Measurements from ENCODE around the gene CGB7.
A peak's percentile ranks its signal among the peaks of the same experiment; 100 is the strongest.

The CGB7 gene

DNA sequence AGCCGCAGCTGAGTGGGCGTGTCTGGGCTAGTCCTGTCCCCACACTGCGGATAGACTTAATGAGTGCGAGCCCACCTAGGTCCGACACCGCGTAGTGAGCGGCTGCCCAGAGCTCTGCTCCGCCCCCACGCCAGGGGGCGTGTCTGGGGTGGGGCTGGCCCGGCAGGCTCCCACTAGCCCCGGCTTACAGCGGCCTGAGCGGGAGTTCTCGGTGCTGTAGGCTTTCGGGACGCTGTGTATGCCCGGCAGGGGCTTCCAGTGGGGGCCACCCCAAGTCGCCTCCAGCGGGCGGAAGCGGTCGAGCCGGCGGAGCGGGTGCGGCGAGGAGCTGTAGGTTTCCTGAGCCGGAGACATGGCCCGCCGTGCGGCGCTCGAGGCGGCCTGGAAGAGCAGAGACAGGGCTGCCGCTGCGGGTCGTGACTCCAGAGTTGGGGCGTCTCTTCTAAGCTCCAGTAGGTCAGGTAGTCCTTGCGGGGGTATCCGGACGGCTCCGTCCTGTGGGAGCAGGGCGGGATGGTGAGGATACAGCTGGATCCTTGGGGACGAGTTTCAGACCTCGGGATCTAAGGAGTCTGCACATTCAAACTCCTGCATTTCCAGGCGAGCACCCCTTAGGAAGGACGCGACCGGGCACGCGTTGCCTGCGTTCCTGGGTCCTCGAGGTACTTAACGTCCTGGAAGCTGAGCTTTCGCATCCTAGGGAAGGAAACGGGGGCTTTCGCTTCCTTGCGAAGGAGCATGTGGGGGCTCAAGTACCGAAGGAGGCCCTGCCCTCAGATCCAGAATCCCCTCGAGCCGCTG, 1.2 kb downstream of the CGB7 start (continued):
- TF ChIP-seq PRDM10 (tag by site-specific recombination; IDR thresholded peaks at IDR 0.05), result peak; percentile 24; the same call in 1 of the 2 replicates
- TF ChIP-seq ZNF561 (tag by site-specific recombination; IDR thresholded peaks at IDR 0.05; ENCODE audit: borderline replicate concordance), result peak; percentile 22; the same call in 1 of the 2 replicates
- TF ChIP-seq ZSCAN16 (tag by site-specific recombination; IDR thresholded peaks at IDR 0.05), result no peak
- TF ChIP-seq, protein P1, sequence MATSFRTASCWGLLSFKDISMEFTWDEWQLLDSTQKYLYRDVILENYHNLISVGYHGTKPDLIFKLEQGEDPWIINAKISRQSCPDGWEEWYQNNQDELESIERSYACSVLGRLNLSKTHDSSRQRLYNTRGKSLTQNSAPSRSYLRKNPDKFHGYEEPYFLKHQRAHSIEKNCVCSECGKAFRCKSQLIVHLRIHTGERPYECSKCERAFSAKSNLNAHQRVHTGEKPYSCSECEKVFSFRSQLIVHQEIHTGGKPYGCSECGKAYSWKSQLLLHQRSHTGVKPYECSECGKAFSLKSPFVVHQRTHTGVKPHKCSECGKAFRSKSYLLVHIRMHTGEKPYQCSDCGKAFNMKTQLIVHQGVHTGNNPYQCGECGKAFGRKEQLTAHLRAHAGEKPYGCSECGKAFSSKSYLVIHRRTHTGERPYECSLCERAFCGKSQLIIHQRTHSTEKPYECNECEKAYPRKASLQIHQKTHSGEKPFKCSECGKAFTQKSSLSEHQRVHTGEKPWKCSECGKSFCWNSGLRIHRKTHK (tag by site-specific recombination; IDR thresholded peaks at IDR 0.05), result no peak
- TF ChIP-seq ZNF830 (tag by site-specific recombination; IDR thresholded peaks at IDR 0.05; ENCODE audit: low read depth), result no peak
- TF ChIP-seq KLF10 (tag by site-specific recombination; IDR thresholded peaks at IDR 0.05), result peak; percentile 98
- TF ChIP-seq EGR2 (tag by site-specific recombination; IDR thresholded peaks at IDR 0.05; ENCODE audit: low read depth), result peak; percentile 74
- TF ChIP-seq ZNF140 (tag by site-specific recombination; IDR thresholded peaks at IDR 0.05), result no peak
- no peak for TF ChIP-seq ZBTB7A (tag by site-specific recombination; IDR thresholded peaks at IDR 0.05; ENCODE audit: low read depth)
- peak; percentile 82; the same call in 1 of the 2 replicates for TF ChIP-seq KLF16 (tag by site-specific recombination; IDR thresholded peaks at IDR 0.05)
- TF ChIP-seq ZNF335 (tag by site-specific recombination; conservative IDR thresholded peaks at IDR 0.05), result peak; percentile 52
- TF ChIP-seq, protein P2, sequence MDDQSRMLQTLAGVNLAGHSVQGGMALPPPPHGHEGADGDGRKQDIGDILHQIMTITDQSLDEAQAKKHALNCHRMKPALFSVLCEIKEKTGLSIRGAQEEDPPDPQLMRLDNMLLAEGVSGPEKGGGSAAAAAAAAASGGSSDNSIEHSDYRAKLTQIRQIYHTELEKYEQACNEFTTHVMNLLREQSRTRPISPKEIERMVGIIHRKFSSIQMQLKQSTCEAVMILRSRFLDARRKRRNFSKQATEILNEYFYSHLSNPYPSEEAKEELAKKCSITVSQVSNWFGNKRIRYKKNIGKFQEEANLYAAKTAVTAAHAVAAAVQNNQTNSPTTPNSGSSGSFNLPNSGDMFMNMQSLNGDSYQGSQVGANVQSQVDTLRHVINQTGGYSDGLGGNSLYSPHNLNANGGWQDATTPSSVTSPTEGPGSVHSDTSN (CRISPR knock-in tag; IDR thresholded peaks at IDR 0.05), result no peak
- TF ChIP-seq ZXDB (tag by site-specific recombination; IDR thresholded peaks at IDR 0.05), result peak; percentile 40; the same call in 1 of the 2 replicates
- TF ChIP-seq ZBTB20 (tag by site-specific recombination; IDR thresholded peaks at IDR 0.05), result 0 out of 2 replicates have a peak, but pooled peaks have one; percentile 43
- TF ChIP-seq ZSCAN23 (tag by site-specific recombination; IDR thresholded peaks at IDR 0.05), result no peak
- no peak for TF ChIP-seq ZNF560 (tag by site-specific recombination; IDR thresholded peaks at IDR 0.05; ENCODE audit: borderline replicate concordance)
- peak; percentile 32; the same call in 1 of the 2 replicates for TF ChIP-seq ZBTB11 (tag by site-specific recombination; conservative IDR thresholded peaks at IDR 0.05; ENCODE audit: low read depth)
- TF ChIP-seq ZNF692 (tag by site-specific recombination; IDR thresholded peaks at IDR 0.05), result peak; percentile 50; the same call in 1 of the 2 replicates
- TF ChIP-seq ZIC2 (tag by site-specific recombination; IDR thresholded peaks at IDR 0.05), result peak; percentile 75
- TF ChIP-seq ZNF76 (tag by site-specific recombination; IDR thresholded peaks at IDR 0.05; ENCODE audit: borderline replicate concordance, low read depth), result peak; percentile 42; the same call in 1 of the 2 replicates
- no peak for TF ChIP-seq ZFP37 (tag by site-specific recombination; IDR thresholded peaks at IDR 0.05)
- TF ChIP-seq ZSCAN30 (tag by site-specific recombination; IDR thresholded peaks at IDR 0.05), result no peak
- TF ChIP-seq KLF9 (tag by site-specific recombination; IDR thresholded peaks at IDR 0.05; ENCODE audit: low read depth), result peak; percentile 99
- TF ChIP-seq SP3 (tag by site-specific recombination; IDR thresholded peaks at IDR 0.05), result peak; percentile 96
- TF ChIP-seq GLIS2 (tag by site-specific recombination; IDR thresholded peaks at IDR 0.05), result peak; percentile 96
- TF ChIP-seq ZNF600 (tag by site-specific recombination; IDR thresholded peaks at IDR 0.05), result 0 out of 2 replicates have a peak, but pooled peaks have one; percentile 25
- no peak for TF ChIP-seq ZNF133 (tag by site-specific recombination; IDR thresholded peaks at IDR 0.05)

Measured in HEK293 (cell line).